ENCODE results near the gene G2E3.
A peak's percentile ranks its signal among the peaks of the same experiment; 100 is the strongest.
"Not testable (repeated sequence)": the region's sequence is repeated elsewhere in the genome, so short reads cannot be mapped to it uniquely, and the experiment has no call there.

G2E3 gene

GRCh38 chr14:30574777-30575176, 15.8 kb downstream of the G2E3 start:
- not testable (repeated sequence) for DNase-seq (ENCODE audit: low spot score in 2 of 2); H3K27ac Mint-ChIP-seq; H3K4me3 Mint-ChIP-seq; ATAC-seq; H3K36me3 Mint-ChIP-seq; H3K9me3 Mint-ChIP-seq
- peaks cover 67% of the 10 kb centered on the region for H3K4me1 Mint-ChIP-seq

- not testable (repeated sequence) for H3K27ac Mint-ChIP-seq; H3K9me3 Mint-ChIP-seq; H3K36me3 Mint-ChIP-seq; DNase-seq (ENCODE audit: low spot score in 2 of 2); H3K4me3 Mint-ChIP-seq; ATAC-seq
- H3K4me1 Mint-ChIP-seq: peaks cover 51% of the 10 kb centered on the region
Observed at GRCh38 chr14:30576333-30576732, 17.4 kb downstream of the G2E3 start.

DNA sequence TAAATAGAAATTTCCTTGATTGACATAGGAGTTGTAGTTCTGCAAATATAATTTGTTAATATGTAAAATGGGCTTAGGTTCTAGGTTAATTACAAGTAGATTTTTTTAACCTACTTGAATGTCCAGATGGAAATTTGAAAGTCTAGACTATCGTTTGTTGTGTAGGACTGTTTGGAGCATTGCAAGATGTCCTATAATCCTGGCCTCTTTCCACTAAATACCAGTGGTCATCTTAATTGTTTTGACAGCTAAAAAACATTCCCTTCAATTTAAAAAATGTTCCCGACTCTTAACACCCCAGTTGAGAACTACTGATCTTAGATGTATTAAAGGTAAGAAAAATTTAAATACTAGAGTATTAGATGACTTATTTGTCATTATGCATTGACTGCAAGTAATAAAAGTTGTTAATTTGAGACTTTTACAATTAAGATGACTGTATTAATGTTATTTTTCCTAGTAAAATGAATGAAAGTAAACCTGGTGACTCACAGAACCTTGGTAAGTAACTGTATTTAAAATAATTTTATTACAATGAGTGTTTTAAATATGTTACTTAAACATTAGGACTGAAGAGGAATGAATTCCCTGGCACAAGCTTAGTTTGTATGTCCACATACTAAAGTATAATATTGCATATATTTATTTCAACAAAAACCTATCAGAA, 21.8 kb downstream of the G2E3 start:
- H3K4me3 Mint-ChIP-seq: no peak overlapping the region
- H3K4me1 Mint-ChIP-seq: peaks cover 38% of the 10 kb centered on the region
- ATAC-seq: no peak
- H3K36me3 Mint-ChIP-seq: peaks cover 18% of the 10 kb centered on the region
- no peak for DNase-seq (ENCODE audit: low spot score in 2 of 2)
- H3K27ac Mint-ChIP-seq: no peak overlapping the region
- H3K9me3 Mint-ChIP-seq: peaks cover 4% of the 10 kb centered on the region

GRCh38 chr14:30581283-30581625, 22.3 kb downstream of the G2E3 start:
- H3K27ac Mint-ChIP-seq: no peak overlapping the region
- ATAC-seq (no peak), DNase-seq (ENCODE audit: low spot score in 2 of 2) (no peak)
- no peak overlapping the region for H3K4me3 Mint-ChIP-seq
- H3K36me3 Mint-ChIP-seq: peaks cover 23% of the 10 kb centered on the region
- peaks cover 4% of the 10 kb centered on the region for H3K9me3 Mint-ChIP-seq
- H3K4me1 Mint-ChIP-seq: peaks cover 37% of the 10 kb centered on the region

GRCh38 chr14:30582376-30582775, 23.4 kb downstream of the G2E3 start:
- no peak overlapping the region for H3K4me3 Mint-ChIP-seq
- H3K4me1 Mint-ChIP-seq: peaks cover 31% of the 10 kb centered on the region
- H3K9me3 Mint-ChIP-seq: peaks cover 4% of the 10 kb centered on the region
- no peak for DNase-seq (ENCODE audit: low spot score in 2 of 2)
- no peak for ATAC-seq
- no peak overlapping the region for H3K27ac Mint-ChIP-seq
- peaks cover 24% of the 10 kb centered on the region for H3K36me3 Mint-ChIP-seq

GRCh38 chr14:30584058-30584630, 25.2 kb downstream of the G2E3 start:
- peaks cover 22% of the 10 kb centered on the region for H3K4me1 Mint-ChIP-seq
- H3K9me3 Mint-ChIP-seq: peaks cover 4% of the 10 kb centered on the region
- no peak overlapping the region for H3K4me3 Mint-ChIP-seq
- ATAC-seq: no peak
- H3K36me3 Mint-ChIP-seq: peaks cover 31% of the 10 kb centered on the region
- H3K27ac Mint-ChIP-seq: no peak overlapping the region
- DNase-seq (ENCODE audit: low spot score in 2 of 2): no peak

DNA sequence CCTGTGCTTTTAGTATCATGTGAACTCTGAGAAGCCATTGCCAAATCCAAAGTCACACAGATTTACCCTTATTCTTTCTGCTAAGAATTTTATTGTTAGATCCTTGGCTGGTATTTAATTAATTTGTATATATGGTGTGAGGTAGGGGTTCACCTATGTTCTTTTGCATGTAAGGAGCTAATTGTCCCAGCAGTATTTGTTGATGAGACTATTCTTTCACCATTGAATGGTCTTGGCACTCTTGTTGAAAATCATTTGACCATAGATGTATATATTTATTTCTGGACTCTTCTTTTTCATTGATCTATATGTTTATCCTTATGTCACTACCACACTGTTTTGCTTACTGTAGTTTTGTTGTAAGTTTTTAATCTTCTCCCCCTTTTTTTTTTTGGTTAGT, 26.2 kb downstream of the G2E3 start:
- ATAC-seq (no peak), DNase-seq (ENCODE audit: low spot score in 2 of 2) (no peak)
- peaks cover 42% of the 10 kb centered on the region for H3K36me3 Mint-ChIP-seq
- no peak overlapping the region for H3K27ac Mint-ChIP-seq
- peaks cover 4% of the 10 kb centered on the region for H3K9me3 Mint-ChIP-seq
- no peak overlapping the region for H3K4me3 Mint-ChIP-seq
- peaks cover 22% of the 10 kb centered on the region for H3K4me1 Mint-ChIP-seq

GRCh38 chr14:30587141-30587540, 28.2 kb downstream of the G2E3 start:
- no peak overlapping the region for H3K27ac Mint-ChIP-seq
- no peak overlapping the region for H3K4me3 Mint-ChIP-seq
- ATAC-seq: peak; percentile 71
- H3K9me3 Mint-ChIP-seq: peaks cover 4% of the 10 kb centered on the region
- H3K4me1 Mint-ChIP-seq: peaks cover 17% of the 10 kb centered on the region
- no peak for DNase-seq (ENCODE audit: low spot score in 2 of 2)
- H3K36me3 Mint-ChIP-seq: peaks cover 55% of the 10 kb centered on the region

GRCh38 chr14:30588873-30589272, 29.9 kb downstream of the G2E3 start:
- H3K4me3 Mint-ChIP-seq: no peak overlapping the region
- no peak for ATAC-seq
- peaks cover 11% of the 10 kb centered on the region for H3K4me1 Mint-ChIP-seq
- H3K9me3 Mint-ChIP-seq: peaks cover 4% of the 10 kb centered on the region
- peaks cover 67% of the 10 kb centered on the region for H3K36me3 Mint-ChIP-seq
- H3K27ac Mint-ChIP-seq: peak overlapping the region; percentile 27
- DNase-seq (ENCODE audit: low spot score in 2 of 2): no peak

- DNase-seq (ENCODE audit: low spot score in 2 of 2) (no peak), ATAC-seq (no peak)
- no peak overlapping the region for H3K4me3 Mint-ChIP-seq
- no peaks in the 10 kb centered on the region for H3K4me1 Mint-ChIP-seq
- H3K27ac Mint-ChIP-seq: no peak overlapping the region
- H3K36me3 Mint-ChIP-seq: peaks cover 78% of the 10 kb centered on the region
- no peaks in the 10 kb centered on the region for H3K9me3 Mint-ChIP-seq
Observed at GRCh38 chr14:30596935-30597334, 38.0 kb downstream of the G2E3 start.

GRCh38 chr14:30597504-30597903, 38.5 kb downstream of the G2E3 start:
- ATAC-seq (no peak), DNase-seq (ENCODE audit: low spot score in 2 of 2) (no peak)
- Mint-ChIP-seq H3K9me3 (no peaks in the 10 kb centered on the region), H3K4me3 (no peak overlapping the region), H3K27ac (no peak overlapping the region), H3K36me3 (peaks cover 80% of the 10 kb centered on the region), H3K4me1 (no peaks in the 10 kb centered on the region)

DNA sequence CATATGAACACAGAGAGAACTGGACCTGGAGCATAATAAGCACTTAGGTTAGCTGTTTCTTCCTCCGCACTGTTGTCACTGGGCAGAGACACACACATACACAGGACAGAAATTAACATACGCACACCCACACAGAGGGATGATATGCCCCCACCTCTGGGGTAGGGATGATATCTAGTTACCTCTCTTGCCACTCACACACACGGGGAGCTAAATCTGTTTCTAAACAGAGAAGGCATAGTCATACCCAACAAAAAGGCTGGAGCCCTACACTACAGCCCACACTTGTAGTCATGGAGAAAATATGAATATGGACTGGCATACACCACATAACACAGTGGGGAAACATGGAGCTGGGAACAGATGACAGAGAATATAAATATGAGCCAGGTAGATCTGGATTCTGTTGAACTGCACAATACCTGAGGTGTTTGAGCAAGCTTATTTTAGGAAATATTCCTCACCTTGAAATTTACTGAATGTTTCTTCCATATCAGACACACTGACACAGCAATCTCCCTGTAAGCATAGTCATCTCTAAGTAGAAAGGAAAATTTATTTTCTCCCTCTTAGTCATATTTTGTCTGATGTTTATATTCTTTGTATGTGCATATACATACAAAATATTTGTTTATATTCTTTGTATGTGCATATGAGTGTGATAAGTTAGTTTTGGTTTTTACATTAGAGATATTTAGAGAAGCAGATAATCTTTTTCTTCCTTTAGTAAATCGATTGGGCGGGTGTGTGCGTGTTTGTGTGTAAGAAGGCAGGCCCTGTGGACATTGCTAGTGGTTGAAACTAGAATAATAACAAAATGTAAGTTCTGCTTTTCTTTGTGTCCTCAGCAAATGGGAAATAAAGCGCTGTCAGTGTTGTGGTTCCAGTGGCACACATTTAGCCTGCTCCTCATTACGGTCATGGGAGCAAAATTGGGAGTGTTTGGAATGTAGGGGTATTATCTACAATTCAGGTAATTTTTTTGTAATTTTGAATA, 42.3 kb downstream of the G2E3 start:
- Mint-ChIP-seq H3K36me3 (peaks cover 98% of the 10 kb centered on the region), H3K27ac (peak overlapping the region; percentile 20)

DNA sequence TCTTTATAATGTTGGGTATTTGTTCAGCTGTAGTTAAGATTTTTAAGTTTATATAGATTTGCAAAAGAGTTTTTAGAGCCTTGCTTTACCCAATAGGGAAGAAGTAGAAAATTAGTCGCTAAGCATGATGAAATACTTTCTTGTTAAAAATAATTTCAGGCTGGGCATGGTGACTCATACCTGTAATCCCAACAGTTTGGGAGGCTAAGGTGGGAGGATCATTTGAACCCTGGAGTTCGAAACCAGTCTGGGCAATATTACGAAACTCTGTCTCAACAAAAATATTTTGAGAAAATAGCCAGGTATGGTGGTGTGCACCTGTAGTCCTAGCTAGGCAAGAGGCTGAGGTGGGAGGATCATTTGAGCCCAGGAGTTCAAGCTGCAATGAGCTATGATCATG, 44.4 kb downstream of the G2E3 start:
- ATAC-seq: no peak

More for the DNA sequence above, 42.3 kb downstream of the G2E3 start:
- Mint-ChIP-seq H3K9me3 (no peaks in the 10 kb centered on the region), H3K4me3 (no peak overlapping the region), H3K4me1 (no peaks in the 10 kb centered on the region)
- no peak for ATAC-seq
- DNase-seq (ENCODE audit: low spot score in 2 of 2): no peak

DNA sequence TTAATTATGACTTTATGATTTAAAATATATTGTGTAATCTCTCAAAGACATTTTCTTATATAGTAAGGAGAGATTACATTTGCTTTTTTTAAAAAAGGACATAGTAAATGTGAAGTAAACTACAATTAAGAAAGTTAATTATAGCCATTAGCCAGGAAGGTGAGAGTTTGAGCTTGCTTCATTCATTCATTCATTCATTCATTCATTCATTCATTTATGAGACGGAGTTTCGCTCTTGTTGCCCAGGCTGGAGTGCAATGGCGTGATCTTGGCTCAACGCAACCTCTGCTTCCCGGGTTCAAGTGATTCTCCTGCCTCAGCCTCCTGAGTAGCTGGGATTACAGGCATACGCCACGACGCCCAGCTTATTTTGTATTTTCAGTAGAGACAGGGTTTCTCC, 45.7 kb downstream of the G2E3 start:
- not testable (repeated sequence) for H3K4me1 Mint-ChIP-seq; ATAC-seq; H3K9me3 Mint-ChIP-seq; DNase-seq (ENCODE audit: low spot score in 2 of 2); H3K27ac Mint-ChIP-seq; H3K4me3 Mint-ChIP-seq
- H3K36me3 Mint-ChIP-seq: peaks cover 84% of the 10 kb centered on the region

More for the DNA sequence above, 44.4 kb downstream of the G2E3 start:
- Mint-ChIP-seq H3K9me3 (no peaks in the 10 kb centered on the region), H3K4me3 (no peak overlapping the region), H3K36me3 (peaks cover 90% of the 10 kb centered on the region), H3K4me1 (no peaks in the 10 kb centered on the region), H3K27ac (no peak overlapping the region)
- no peak for DNase-seq (ENCODE audit: low spot score in 2 of 2)

- peak; percentile 65 for ATAC-seq
- Mint-ChIP-seq H3K4me3 (no peak overlapping the region), H3K36me3 (peaks cover 67% of the 10 kb centered on the region), H3K9me3 (no peaks in the 10 kb centered on the region), H3K27ac (no peak overlapping the region), H3K4me1 (no peaks in the 10 kb centered on the region)
- no peak for DNase-seq (ENCODE audit: low spot score in 2 of 2)
Observed at GRCh38 chr14:30607156-30607780, 48.3 kb downstream of the G2E3 start.
